HEK293 (cell line): ENCODE measurements around the gene SIGLEC15.

Experiments used
- CTCF ChIA-PET: fragments of 350-600 bp; formaldehyde crosslinking; extraction: SDS; loops from one replicate; lab custom pipeline; 2021; ENCODE audit warnings: antibody characterized with exemption; lab: Yijun Ruan, JAX
- POLR2A ChIA-PET: fragments of 300-600 bp; formaldehyde crosslinking; extraction: SDS; loops from one replicate; lab custom pipeline; 2020; ENCODE audit warnings: antibody characterized with exemption, inconsistent platforms; lab: Yijun Ruan, JAX
- H3K27ac ChIP-seq: fragments of 200-500 bp; sonication (Bioruptor generic); 2 replicates; pipeline ENCODE4 v1.5.1; 2014; ENCODE audit warnings: low read depth, low read length, control low read depth, inconsistent platforms; ENCODE audit errors: extremely low read depth
- H3K36me3 ChIP-seq, 2 experiments: fragments of 200-500 bp in 1 of 2; sonication (Bioruptor generic) in 1 of 2; 1 replicate in 1 of 2; 2 replicates in 1 of 2; pipeline ENCODE4 v1.5.1; 2014 to 2017; ENCODE audit warnings: inconsistent platforms in 2 of 2, low read length in 2 of 2; ENCODE audit not compliant: control insufficient read depth in 2 of 2, insufficient read depth in 1 of 2
- H3K4me1 ChIP-seq: fragments of 200-500 bp; sonication (Bioruptor generic); 2 replicates; pipeline ENCODE4 v1.5.1; 2014; ENCODE audit warnings: mild to moderate bottlenecking, low read length, inconsistent platforms; ENCODE audit not compliant: control insufficient read depth, insufficient read depth
- H3K4me3 ChIP-seq: 2 replicates; pipeline ENCODE4 v1.5.1; 2011; ENCODE audit warnings: low read depth, mild to moderate bottlenecking, control low read depth, low read length, moderate library complexity
- H3K9me3 ChIP-seq: fragments of 200-500 bp; sonication (Bioruptor generic); 2 replicates; pipeline ENCODE4 v1.5.1; 2014; ENCODE audit warnings: low read depth, low read length, inconsistent platforms; ENCODE audit not compliant: control insufficient read depth, insufficient read depth
- EGR2 ChIP-seq: fragments of 450-650 bp; formaldehyde crosslinking; IDR thresholded peaks from 2 replicates; pipeline ENCODE4 v1.5.1; 2016; ENCODE audit warnings: low read depth, missing biosample characterization, missing genetic modification characterization
- KLF16 ChIP-seq: fragments of 450-650 bp; formaldehyde crosslinking; IDR thresholded peaks from 2 replicates; pipeline ENCODE4 v1.5.1; 2017; ENCODE audit warnings: missing biosample characterization, missing genetic modification characterization
- ZBTB20 ChIP-seq: fragments of 450-650 bp; formaldehyde crosslinking; IDR thresholded peaks from 2 replicates; pipeline ENCODE4 v1.5.1; 2016; ENCODE audit warnings: missing biosample characterization, missing genetic modification characterization
- ZNF114 ChIP-seq: fragments of 450-650 bp; formaldehyde crosslinking; IDR thresholded peaks from 2 replicates; pipeline ENCODE4 v1.5.0; 2017; ENCODE audit warnings: missing biosample characterization, missing genetic modification characterization
- ZNF138 ChIP-seq: fragments of 450-650 bp; formaldehyde crosslinking; IDR thresholded peaks from 2 replicates; pipeline ENCODE4 v1.5.1; 2016; ENCODE audit warnings: missing biosample characterization, missing genetic modification characterization, borderline replicate concordance
- ZNF19 ChIP-seq: fragments of 450-650 bp; formaldehyde crosslinking; IDR thresholded peaks from 2 replicates; pipeline ENCODE4; 2016; ENCODE audit warnings: missing biosample characterization, missing genetic modification characterization, low read depth
- ZNF248 ChIP-seq: fragments of 450-650 bp; formaldehyde crosslinking; IDR thresholded peaks from 2 replicates; pipeline ENCODE4 v1.5.1; 2017; ENCODE audit warnings: missing biosample characterization, missing genetic modification characterization
- ZNF266 ChIP-seq: fragments of 450-650 bp; formaldehyde crosslinking; IDR thresholded peaks from 2 replicates; pipeline ENCODE4 v1.5.1; 2016; ENCODE audit warnings: missing biosample characterization, missing genetic modification characterization, low read depth
- ZNF280D ChIP-seq: fragments of 450-650 bp; formaldehyde crosslinking; IDR thresholded peaks from 2 replicates; pipeline ENCODE4 v1.5.1; 2016; ENCODE audit warnings: missing biosample characterization, missing genetic modification characterization
- ZNF394 ChIP-seq: fragments of 450-650 bp; formaldehyde crosslinking; IDR thresholded peaks from 2 replicates; pipeline ENCODE4 v1.5.1; 2016; ENCODE audit warnings: missing biosample characterization, missing genetic modification characterization, mild to moderate bottlenecking, moderate library complexity, borderline replicate concordance
- ZNF449 ChIP-seq: fragments of 450-650 bp; formaldehyde crosslinking; IDR thresholded peaks from 2 replicates; pipeline ENCODE4 v1.5.1; 2017; ENCODE audit warnings: missing biosample characterization, mild to moderate bottlenecking, missing genetic modification characterization, moderate library complexity
- ZNF518A ChIP-seq: fragments of 450-650 bp; formaldehyde crosslinking; conservative IDR thresholded peaks from 2 replicates; pipeline ENCODE4 v1.5.1; 2016; ENCODE audit warnings: low read depth, missing biosample characterization, missing genetic modification characterization
- ZNF596 ChIP-seq: fragments of 450-650 bp; IDR thresholded peaks from 2 replicates; pipeline ENCODE4 v1.5.0; 2018; ENCODE audit warnings: missing biosample characterization, mild to moderate bottlenecking, missing genetic modification characterization, moderate library complexity
- ZNF658 ChIP-seq: fragments of 450-650 bp; formaldehyde crosslinking; IDR thresholded peaks from 2 replicates; pipeline ENCODE4; 2016; ENCODE audit warnings: missing biosample characterization, missing genetic modification characterization
- ZNF692 ChIP-seq: fragments of 450-650 bp; formaldehyde crosslinking; IDR thresholded peaks from 2 replicates; pipeline ENCODE4 v1.5.1; 2016; ENCODE audit warnings: missing biosample characterization, missing genetic modification characterization
- ZSCAN16 ChIP-seq: fragments of 450-650 bp; formaldehyde crosslinking; IDR thresholded peaks from 2 replicates; pipeline ENCODE4 v1.5.1; 2016; ENCODE audit warnings: missing biosample characterization, missing genetic modification characterization
- ZXDB ChIP-seq: fragments of 450-650 bp; formaldehyde crosslinking; IDR thresholded peaks from 2 replicates; pipeline ENCODE4 v1.5.1; 2016; ENCODE audit warnings: missing biosample characterization, missing genetic modification characterization
- TF ChIP-seq, protein P1 (sequence below): fragments of 450-650 bp; formaldehyde crosslinking; IDR thresholded peaks from 2 replicates; pipeline ENCODE4 v1.5.1; 2016; ENCODE audit warnings: missing biosample characterization, missing genetic modification characterization
- TF ChIP-seq, protein P2 (sequence below): fragments of 450-650 bp; formaldehyde crosslinking; IDR thresholded peaks from 2 replicates; pipeline ENCODE4 v1.5.1; 2016; ENCODE audit warnings: missing biosample characterization, missing genetic modification characterization, low read depth

Gene SIGLEC15

DNA sequence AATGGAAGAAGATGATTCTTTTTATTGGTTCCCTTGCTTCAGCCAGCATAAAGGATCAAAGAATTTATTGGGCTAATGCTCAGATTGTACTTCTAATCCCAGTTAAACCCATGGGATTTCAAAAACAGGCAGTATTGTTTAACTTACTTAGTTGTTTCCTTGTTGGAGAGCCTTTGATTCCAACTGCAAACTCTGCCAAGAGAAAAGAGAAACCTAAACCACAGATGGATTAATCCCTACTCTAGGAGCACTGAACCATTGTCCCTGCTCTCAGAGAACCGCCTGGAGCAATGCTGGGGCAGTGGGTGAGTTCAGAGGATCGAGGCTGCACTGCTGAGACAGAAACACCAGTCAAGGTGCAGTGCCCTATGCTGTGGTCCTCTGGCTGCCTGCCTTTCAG is 44.9 kb upstream of the SIGLEC15 start:
- ChIA-PET CTCF (interaction anchor here (0.6 kb wide), 1 partner anchor 46 kb away, joined by 4 read pairs; no protein-coding TSS in a partner anchor), POLR2A (no interaction called here)
- Histone ChIP-seq H3K27ac (no peak overlapping the region), H3K36me3 (no peaks in the 10 kb centered on the region; a peak in 1 of 3 replicates), H3K4me3 (no peak overlapping the region), H3K9me3 (no peaks in the 10 kb centered on the region), H3K4me1 (no peaks in the 10 kb centered on the region)
- TF ChIP-seq ZNF266 (tag by site-specific recombination) (no peak), ZNF248 (no peak), ZNF692 (tag by site-specific recombination) (no peak), ZNF114 (tag by site-specific recombination) (no peak), ZBTB20 (tag by site-specific recombination) (no peak), KLF16 (tag by site-specific recombination) (no peak), ZNF138 (tag by site-specific recombination) (no peak)

DNA sequence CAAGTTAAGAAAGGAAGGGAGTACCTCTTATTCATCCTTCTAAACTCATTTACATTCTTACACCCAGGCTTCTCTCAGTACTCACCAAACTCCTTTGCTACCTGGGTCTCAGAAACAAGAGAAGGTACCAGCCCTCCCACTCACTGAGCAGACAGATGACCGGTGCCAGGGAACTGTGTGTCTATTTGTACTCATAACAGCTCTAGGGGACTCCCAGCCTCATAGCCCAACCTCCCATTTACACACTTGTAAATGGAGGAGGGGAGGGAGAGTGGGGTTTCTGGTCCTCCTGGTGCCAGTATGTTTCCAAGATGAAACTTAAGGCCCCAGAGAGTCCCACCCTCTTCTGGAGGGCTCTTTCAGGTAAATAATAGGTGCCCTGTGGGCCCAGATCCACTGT is 42.8 kb upstream of the SIGLEC15 start:
- no peak for TF ChIP-seq ZNF394 (tag by site-specific recombination)
- TF ChIP-seq ZSCAN16 (tag by site-specific recombination) = no peak
- no peak for TF ChIP-seq ZNF19 (tag by site-specific recombination)
- TF ChIP-seq ZNF280D (tag by site-specific recombination) = no peak
- no peak for TF ChIP-seq ZNF596 (tag by site-specific recombination)
- TF ChIP-seq ZNF518A (tag by site-specific recombination) = no peak
- TF ChIP-seq ZXDB (tag by site-specific recombination) = no peak
- TF ChIP-seq ZNF449 (tag by site-specific recombination) = no peak
- TF ChIP-seq, protein P1, sequence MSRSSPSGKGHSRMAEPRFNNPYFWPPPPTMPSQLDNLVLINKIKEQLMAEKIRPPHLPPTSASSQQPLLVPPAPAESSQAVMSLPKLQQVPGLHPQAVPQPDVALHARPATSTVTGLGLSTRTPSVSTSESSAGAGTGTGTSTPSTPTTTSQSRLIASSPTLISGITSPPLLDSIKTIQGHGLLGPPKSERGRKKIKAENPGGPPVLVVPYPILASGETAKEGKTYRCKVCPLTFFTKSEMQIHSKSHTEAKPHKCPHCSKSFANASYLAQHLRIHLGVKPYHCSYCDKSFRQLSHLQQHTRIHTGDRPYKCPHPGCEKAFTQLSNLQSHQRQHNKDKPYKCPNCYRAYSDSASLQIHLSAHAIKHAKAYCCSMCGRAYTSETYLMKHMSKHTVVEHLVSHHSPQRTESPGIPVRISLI (tag by site-specific recombination) = no peak
- TF ChIP-seq, protein P2, sequence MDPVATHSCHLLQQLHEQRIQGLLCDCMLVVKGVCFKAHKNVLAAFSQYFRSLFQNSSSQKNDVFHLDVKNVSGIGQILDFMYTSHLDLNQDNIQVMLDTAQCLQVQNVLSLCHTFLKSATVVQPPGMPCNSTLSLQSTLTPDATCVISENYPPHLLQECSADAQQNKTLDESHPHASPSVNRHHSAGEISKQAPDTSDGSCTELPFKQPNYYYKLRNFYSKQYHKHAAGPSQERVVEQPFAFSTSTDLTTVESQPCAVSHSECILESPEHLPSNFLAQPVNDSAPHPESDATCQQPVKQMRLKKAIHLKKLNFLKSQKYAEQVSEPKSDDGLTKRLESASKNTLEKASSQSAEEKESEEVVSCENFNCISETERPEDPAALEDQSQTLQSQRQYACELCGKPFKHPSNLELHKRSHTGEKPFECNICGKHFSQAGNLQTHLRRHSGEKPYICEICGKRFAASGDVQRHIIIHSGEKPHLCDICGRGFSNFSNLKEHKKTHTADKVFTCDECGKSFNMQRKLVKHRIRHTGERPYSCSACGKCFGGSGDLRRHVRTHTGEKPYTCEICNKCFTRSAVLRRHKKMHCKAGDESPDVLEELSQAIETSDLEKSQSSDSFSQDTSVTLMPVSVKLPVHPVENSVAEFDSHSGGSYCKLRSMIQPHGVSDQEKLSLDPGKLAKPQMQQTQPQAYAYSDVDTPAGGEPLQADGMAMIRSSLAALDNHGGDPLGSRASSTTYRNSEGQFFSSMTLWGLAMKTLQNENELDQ (tag by site-specific recombination) = no peak
- TF ChIP-seq ZNF248 = no peak
- TF ChIP-seq ZNF658 (tag by site-specific recombination) = no peak
- TF ChIP-seq ZBTB20 (tag by site-specific recombination) = no peak
- no peak for TF ChIP-seq EGR2 (tag by site-specific recombination)
- no peak overlapping the region for H3K4me3 ChIP-seq
- no peak overlapping the region for H3K27ac ChIP-seq
- no peaks in the 10 kb centered on the region for H3K4me1 ChIP-seq
- H3K9me3 ChIP-seq = no peaks in the 10 kb centered on the region
- ChIA-PET CTCF (no interaction called here), POLR2A (no interaction called here)
- H3K36me3 ChIP-seq = no peaks in the 10 kb centered on the region; a peak in 1 of 3 replicates
